Activated T-cell treated with anti-CD3 and anti-CD28 coated beads for 48 hours (primary cell): ENCODE measurements around the gene LARGE2.
A peak's percentile ranks its signal among the peaks of the same experiment; 100 is the strongest.

Experiments used
- DNase-seq: peaks from one replicate; pipeline ENCODE4 v3.0.0-alpha.2; 2020; ENCODE audit warnings: low read depth

The LARGE2 gene

GRCh38 chr11:45961751-45962240 is 39.3 kb downstream of the LARGE2 start:
- no peak for DNase-seq

- DNase-seq = peak; percentile 23
These were observed 42.5 kb downstream of the LARGE2 start for GRCh38 chr11:45964911-45965389.

GRCh38 chr11:45967506-45967905 is 45.0 kb downstream of the LARGE2 start:
- no peak for DNase-seq

- no peak for DNase-seq
These were observed 46.4 kb downstream of the LARGE2 start for GRCh38 chr11:45968901-45969300.

GRCh38 chr11:45973601-45974000 is 51.1 kb downstream of the LARGE2 start:
- no peak for DNase-seq

- no peak for DNase-seq
These were observed 52.4 kb downstream of the LARGE2 start for GRCh38 chr11:45974806-45975205.
